MM.1S (cell line): ENCODE results near the gene BCL2A1.

Experiments used
- EZH2 ChIP-seq: fragments of 300-600 bp; sonication (generic); optimal IDR thresholded peaks from 2 replicates; pipeline ENCODE3; 2017; ENCODE audit warnings: low read depth, mild to moderate bottlenecking, antibody characterized with exemption, low read length, mixed read lengths
- EZH2phosphoT487 ChIP-seq: fragments of 300-600 bp; sonication (generic); IDR thresholded peaks from 2 replicates; pipeline ENCODE4 v1.6.1; 2018; ENCODE audit warnings: antibody characterized with exemption, low read length
- TF ChIP-seq, protein P1 (sequence below): fragments of 300-600 bp; sonication (generic); IDR thresholded peaks from 2 replicates; pipeline ENCODE4 v1.5.1; 2016; ENCODE audit warnings: antibody characterized with exemption, low read length, mixed read lengths

DNA sequence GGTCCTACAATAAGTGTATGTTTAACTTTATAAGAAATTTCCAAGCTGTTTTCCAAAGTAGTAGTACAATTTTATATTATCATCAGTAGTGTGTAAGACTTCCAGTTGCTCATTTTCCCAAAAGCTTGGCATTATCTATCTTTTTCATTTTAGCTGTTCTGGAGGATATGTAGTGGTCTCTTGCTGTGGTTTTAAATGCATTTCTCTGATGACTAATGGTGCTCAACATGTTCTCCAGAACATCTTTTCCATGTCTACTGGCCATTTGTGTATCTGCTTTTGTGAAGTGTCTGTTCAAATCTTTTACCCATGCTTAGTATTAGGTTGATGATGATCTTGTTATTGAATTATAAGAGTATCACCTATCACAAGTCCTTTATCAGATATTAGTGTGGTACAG lies 13.3 kb downstream of the BCL2A1 start:
- TF ChIP-seq, protein P1, sequence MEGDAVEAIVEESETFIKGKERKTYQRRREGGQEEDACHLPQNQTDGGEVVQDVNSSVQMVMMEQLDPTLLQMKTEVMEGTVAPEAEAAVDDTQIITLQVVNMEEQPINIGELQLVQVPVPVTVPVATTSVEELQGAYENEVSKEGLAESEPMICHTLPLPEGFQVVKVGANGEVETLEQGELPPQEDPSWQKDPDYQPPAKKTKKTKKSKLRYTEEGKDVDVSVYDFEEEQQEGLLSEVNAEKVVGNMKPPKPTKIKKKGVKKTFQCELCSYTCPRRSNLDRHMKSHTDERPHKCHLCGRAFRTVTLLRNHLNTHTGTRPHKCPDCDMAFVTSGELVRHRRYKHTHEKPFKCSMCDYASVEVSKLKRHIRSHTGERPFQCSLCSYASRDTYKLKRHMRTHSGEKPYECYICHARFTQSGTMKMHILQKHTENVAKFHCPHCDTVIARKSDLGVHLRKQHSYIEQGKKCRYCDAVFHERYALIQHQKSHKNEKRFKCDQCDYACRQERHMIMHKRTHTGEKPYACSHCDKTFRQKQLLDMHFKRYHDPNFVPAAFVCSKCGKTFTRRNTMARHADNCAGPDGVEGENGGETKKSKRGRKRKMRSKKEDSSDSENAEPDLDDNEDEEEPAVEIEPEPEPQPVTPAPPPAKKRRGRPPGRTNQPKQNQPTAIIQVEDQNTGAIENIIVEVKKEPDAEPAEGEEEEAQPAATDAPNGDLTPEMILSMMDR = no peak
- TF ChIP-seq EZH2 (no peak), EZH2phosphoT487 (no peak)
